Neuron (in vitro differentiated cells): ENCODE results near the gene TNXB.
"Not testable (repeated sequence)": the region's sequence is repeated elsewhere in the genome, so short reads cannot be mapped to it uniquely, and the experiment has no call there.

ENCODE experiments used
- H2AFZ ChIP-seq: one replicate; pipeline ENCODE4 v1.6.1; 2013; ENCODE audit warnings: low read depth, mild to moderate bottlenecking, inconsistent platforms, low read length, moderate library complexity
- H3K27me3 ChIP-seq: one replicate; pipeline ENCODE4 v1.6.1; 2013; ENCODE audit warnings: low read length; ENCODE audit not compliant: insufficient read depth
- H3K36me3 ChIP-seq: one replicate; pipeline ENCODE4 v1.6.1; 2013; ENCODE audit warnings: low read length; ENCODE audit not compliant: insufficient read depth
- H3K4me1 ChIP-seq: one replicate; pipeline ENCODE4 v1.6.1; 2013; ENCODE audit warnings: low read length; ENCODE audit not compliant: insufficient read depth
- H3K4me3 ChIP-seq: 2 replicates; pipeline ENCODE4 v1.5.1; 2013; ENCODE audit warnings: mild to moderate bottlenecking, low read length, moderate library complexity
- H3K9me3 ChIP-seq: one replicate; pipeline ENCODE4 v1.6.1; 2013; ENCODE audit warnings: low read length

TNXB gene

GRCh38 chr6:32149092-32149755, 40.1 kb upstream of the TNXB start:
- Histone ChIP-seq H3K4me1 (peaks cover 25% of the 10 kb centered on the region), H3K36me3 (no peaks in the 10 kb centered on the region), H3K27me3 (no peaks in the 10 kb centered on the region), H3K9me3 (no peaks in the 10 kb centered on the region), H3K4me3 (no peak overlapping the region), H2AFZ (no peak overlapping the region)

GRCh38 chr6:32148289-32149091, 39.4 kb upstream of the TNXB start:
- Histone ChIP-seq H3K27me3 (no peaks in the 10 kb centered on the region), H3K9me3 (no peaks in the 10 kb centered on the region), H3K4me3 (no peak overlapping the region), H2AFZ (no peak overlapping the region), H3K4me1 (peaks cover 25% of the 10 kb centered on the region), H3K36me3 (no peaks in the 10 kb centered on the region)

- Histone ChIP-seq H3K4me3 (no peak overlapping the region), H3K36me3 (no peaks in the 10 kb centered on the region), H3K9me3 (no peaks in the 10 kb centered on the region), H3K27me3 (no peaks in the 10 kb centered on the region), H3K4me1 (peaks cover 19% of the 10 kb centered on the region), H2AFZ (no peak overlapping the region)
Measured at GRCh38 chr6:32147401-32148132, 38.4 kb upstream of the TNXB start.

GRCh38 chr6:32146687-32147086, 37.5 kb upstream of the TNXB start:
- H3K4me1 ChIP-seq: peaks cover 11% of the 10 kb centered on the region
- H3K4me3 ChIP-seq: no peak overlapping the region
- no peaks in the 10 kb centered on the region for H3K27me3 ChIP-seq
- H2AFZ ChIP-seq: no peak overlapping the region
- no peaks in the 10 kb centered on the region for H3K36me3 ChIP-seq
- no peaks in the 10 kb centered on the region for H3K9me3 ChIP-seq

- Histone ChIP-seq H3K4me1 (peaks cover 9% of the 10 kb centered on the region), H3K36me3 (no peaks in the 10 kb centered on the region), H3K9me3 (no peaks in the 10 kb centered on the region), H3K27me3 (no peaks in the 10 kb centered on the region), H3K4me3 (no peak overlapping the region), H2AFZ (no peak overlapping the region)
Measured at GRCh38 chr6:32146287-32146686, 37.1 kb upstream of the TNXB start.

GRCh38 chr6:32144238-32144637, 35.1 kb upstream of the TNXB start:
- not testable (repeated sequence) for H3K4me1 ChIP-seq, H3K36me3 ChIP-seq, H2AFZ ChIP-seq, H3K4me3 ChIP-seq, H3K9me3 ChIP-seq, H3K27me3 ChIP-seq

- no peak overlapping the region for H2AFZ ChIP-seq
- no peaks in the 10 kb centered on the region for H3K27me3 ChIP-seq
- H3K4me3 ChIP-seq: no peak overlapping the region
- H3K36me3 ChIP-seq: no peaks in the 10 kb centered on the region
- H3K9me3 ChIP-seq: no peaks in the 10 kb centered on the region
- H3K4me1 ChIP-seq: peaks cover 3% of the 10 kb centered on the region
Measured at GRCh38 chr6:32140420-32141046, 31.4 kb upstream of the TNXB start.

- H2AFZ ChIP-seq: no peak overlapping the region
- peaks cover 3% of the 10 kb centered on the region for H3K4me1 ChIP-seq
- H3K27me3 ChIP-seq: no peaks in the 10 kb centered on the region
- no peaks in the 10 kb centered on the region for H3K9me3 ChIP-seq
- H3K36me3 ChIP-seq: no peaks in the 10 kb centered on the region
- no peak overlapping the region for H3K4me3 ChIP-seq
Measured at GRCh38 chr6:32139590-32139989, 30.5 kb upstream of the TNXB start.

- no peaks in the 10 kb centered on the region for H3K27me3 ChIP-seq
- no peak overlapping the region for H3K4me3 ChIP-seq
- no peak overlapping the region for H2AFZ ChIP-seq
- H3K4me1 ChIP-seq: peaks cover 3% of the 10 kb centered on the region
- no peaks in the 10 kb centered on the region for H3K9me3 ChIP-seq
- H3K36me3 ChIP-seq: no peaks in the 10 kb centered on the region
Measured at GRCh38 chr6:32137454-32137853, 28.3 kb upstream of the TNXB start.

- H3K9me3 ChIP-seq: no peaks in the 10 kb centered on the region
- no peaks in the 10 kb centered on the region for H3K27me3 ChIP-seq
- no peak overlapping the region for H2AFZ ChIP-seq
- H3K36me3 ChIP-seq: no peaks in the 10 kb centered on the region
- H3K4me1 ChIP-seq: peaks cover 15% of the 10 kb centered on the region
- H3K4me3 ChIP-seq: no peak overlapping the region
Measured at GRCh38 chr6:32133786-32134185, 24.6 kb upstream of the TNXB start.

GRCh38 chr6:32132110-32132509, 23.0 kb upstream of the TNXB start:
- Histone ChIP-seq H3K4me3 (no peak overlapping the region), H3K36me3 (no peaks in the 10 kb centered on the region), H3K4me1 (peaks cover 23% of the 10 kb centered on the region), H3K27me3 (no peaks in the 10 kb centered on the region), H3K9me3 (no peaks in the 10 kb centered on the region), H2AFZ (no peak overlapping the region)

GRCh38 chr6:32131439-32131948, 22.4 kb upstream of the TNXB start:
- H3K4me3 ChIP-seq: no peak overlapping the region
- H3K4me1 ChIP-seq: peaks cover 27% of the 10 kb centered on the region
- H3K36me3 ChIP-seq: peaks cover 6% of the 10 kb centered on the region
- no peaks in the 10 kb centered on the region for H3K27me3 ChIP-seq
- no peaks in the 10 kb centered on the region for H3K9me3 ChIP-seq
- no peak overlapping the region for H2AFZ ChIP-seq
